HG02610 (cell line): ENCODE results near the gene PSMB5.

Experiments
- ATAC-seq: cut with Tn5 transposase; IDR thresholded peaks from one replicate; pipeline ENCODE4 v1.9.1; 2021; ENCODE audit warnings: mild to moderate bottlenecking, moderate library complexity; ENCODE audit not compliant: unreplicated experiment

Gene PSMB5

GRCh38 chr14:23045419-23046357 lies 11.0 kb upstream of the PSMB5 start:
- no peak for ATAC-seq

DNA sequence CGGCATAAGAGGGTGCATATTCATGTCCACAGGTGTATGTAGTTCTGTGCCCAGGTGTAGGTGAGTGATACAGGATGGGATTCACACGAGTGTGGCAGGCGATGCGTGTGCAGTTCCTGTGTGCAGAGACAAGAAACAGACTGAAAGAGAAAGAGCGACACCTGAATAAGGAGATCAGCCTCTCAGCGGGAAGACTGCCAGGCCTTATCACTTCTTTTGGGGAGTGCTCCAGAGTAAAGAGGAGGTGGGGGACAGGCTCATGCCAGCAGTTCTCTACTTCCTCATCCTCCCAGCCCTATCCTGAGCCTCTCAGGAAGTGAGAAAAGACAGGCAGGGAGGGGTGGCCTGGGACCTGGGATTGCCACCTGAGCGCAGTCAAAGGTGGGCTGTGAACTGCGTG lies 10.1 kb upstream of the PSMB5 start:
- no peak for ATAC-seq

- no peak for ATAC-seq
Observed at GRCh38 chr14:23043754-23044153, 9.1 kb upstream of the PSMB5 start.

GRCh38 chr14:23043145-23043544 lies 8.4 kb upstream of the PSMB5 start:
- no peak for ATAC-seq

- no peak for ATAC-seq
Observed at GRCh38 chr14:23042162-23042965, 7.7 kb upstream of the PSMB5 start, which contains the start of gene PSMB11. TSS of gene PSMB11 (plus strand) at chr14:23042212. CDS start at chr14:23042226, 14 bp downstream.

GRCh38 chr14:23041729-23042128 lies 7.0 kb upstream of the PSMB5 start:
- ATAC-seq, result no peak

DNA sequence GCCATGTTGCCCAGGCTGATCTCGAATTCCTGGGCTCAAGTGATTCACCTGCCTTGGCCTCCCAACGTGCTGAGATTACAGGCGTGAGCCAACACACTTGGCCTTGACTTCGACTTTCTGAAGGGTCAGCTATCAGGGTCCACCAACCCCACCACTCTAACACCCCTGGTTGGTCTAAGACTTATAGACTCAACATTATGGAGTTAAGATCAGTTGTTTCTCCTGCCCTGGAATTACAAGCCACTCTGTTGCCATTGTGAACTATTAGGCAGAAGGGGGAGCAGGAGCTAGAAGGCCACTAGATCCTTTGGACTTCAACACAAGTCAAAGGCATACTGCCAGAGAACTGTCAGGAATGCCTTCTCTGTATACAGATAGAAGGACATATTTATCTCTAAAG lies 5.4 kb upstream of the PSMB5 start:
- ATAC-seq, result no peak

DNA sequence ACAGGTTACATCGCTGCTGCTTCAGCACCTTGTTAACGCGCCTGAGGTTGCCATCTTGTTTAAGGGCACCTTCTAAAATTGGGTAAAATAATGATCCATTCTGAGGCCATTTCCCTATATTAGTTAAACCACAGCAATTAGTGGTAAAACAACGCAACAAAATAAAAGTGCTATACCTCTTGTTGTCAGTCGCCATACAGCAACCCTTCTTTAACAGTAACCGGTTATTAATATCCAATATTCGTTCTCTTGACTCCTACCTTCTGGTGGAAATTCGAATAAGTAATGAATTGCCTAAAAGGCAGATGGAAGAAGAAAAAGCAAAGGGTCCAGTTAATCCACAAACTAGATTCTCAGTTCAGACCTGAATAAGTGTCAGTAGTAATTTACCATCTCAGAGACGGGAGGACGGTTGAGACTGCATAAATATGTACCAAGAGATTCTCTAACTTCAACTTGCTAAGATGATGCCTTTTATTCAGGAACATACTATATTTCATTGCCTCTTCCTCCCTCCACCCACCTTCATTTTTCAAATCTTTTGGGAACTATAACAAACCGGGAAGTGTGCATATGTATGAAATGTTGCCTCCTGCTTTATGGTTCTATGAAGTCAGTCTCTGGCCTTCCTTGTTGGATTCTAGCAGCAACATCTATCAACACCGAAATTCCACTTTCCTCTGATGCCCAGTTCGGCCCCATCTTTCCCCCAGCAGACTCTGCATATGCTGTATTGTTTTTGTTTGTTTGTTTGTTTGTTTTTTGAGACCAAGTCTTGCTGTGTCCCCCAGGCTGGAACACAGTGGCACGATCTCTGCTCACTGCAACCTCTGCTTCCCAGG lies 824 bp upstream of the PSMB5 start:
- ATAC-seq, result no peak

GRCh38 chr14:23033801-23034497 lies 751 bp downstream of the PSMB5 start:
- ATAC-seq, result peak; percentile 6

DNA sequence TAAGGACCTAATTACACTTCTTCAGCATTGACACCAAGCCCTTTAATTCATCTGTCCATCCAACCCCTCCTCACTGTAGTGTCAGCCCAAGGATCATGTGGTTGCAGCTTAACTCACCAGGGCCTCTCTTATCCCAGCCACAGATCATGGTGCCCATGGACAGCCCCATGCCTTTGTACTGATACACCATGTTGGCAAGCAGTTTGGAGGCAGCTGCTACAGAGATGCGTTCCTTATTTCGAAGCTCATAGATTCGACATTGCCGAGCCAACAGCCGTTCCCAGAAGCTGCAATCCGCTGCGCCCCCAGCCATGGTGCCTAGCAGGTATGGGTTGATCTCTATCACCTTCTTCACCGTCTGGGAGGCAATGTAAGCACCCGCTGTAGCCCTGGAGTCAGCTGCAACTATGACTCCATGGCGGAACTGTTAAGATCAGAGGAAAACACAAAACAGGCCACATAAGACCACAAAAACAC lies 1.4 kb downstream of the PSMB5 start:
- ATAC-seq, result no peak

- ATAC-seq, result no peak
Observed at GRCh38 chr14:23030936-23031335, 3.8 kb downstream of the PSMB5 start.

- ATAC-seq, result no peak
Observed at GRCh38 chr14:23028799-23029198, 5.9 kb downstream of the PSMB5 start.

DNA sequence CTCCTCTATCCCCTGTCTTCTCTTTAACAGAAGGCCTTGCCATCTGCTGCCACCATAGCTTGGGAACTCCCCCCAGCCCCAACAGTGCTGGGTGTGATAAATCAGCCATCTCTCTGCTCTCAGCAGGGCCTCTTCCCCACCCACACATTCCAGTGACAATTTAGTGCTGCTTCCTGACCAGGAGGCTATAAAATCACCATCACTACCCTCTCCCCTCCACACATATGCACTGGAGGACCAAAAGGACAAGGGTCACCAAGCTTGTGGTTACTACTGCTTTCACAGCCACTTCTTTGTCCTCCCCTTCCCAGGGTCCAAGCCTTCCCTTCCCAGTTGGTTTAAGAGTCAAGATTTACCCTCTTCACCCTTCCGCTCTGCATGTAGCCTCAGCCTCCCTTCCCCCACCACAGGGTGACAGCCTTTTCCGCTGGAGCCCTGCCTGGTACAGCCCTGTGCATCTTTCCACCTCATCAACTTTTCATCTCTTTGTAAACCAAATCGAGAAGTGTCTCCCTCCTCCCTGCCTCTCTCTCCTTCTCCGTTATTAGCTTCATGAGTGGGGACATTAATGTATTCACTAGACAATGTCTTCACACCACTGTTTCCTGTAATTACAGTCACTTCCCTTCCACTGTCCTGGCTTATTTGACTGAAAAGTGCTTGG lies 9.4 kb downstream of the PSMB5 start:
- ATAC-seq, result no peak

DNA sequence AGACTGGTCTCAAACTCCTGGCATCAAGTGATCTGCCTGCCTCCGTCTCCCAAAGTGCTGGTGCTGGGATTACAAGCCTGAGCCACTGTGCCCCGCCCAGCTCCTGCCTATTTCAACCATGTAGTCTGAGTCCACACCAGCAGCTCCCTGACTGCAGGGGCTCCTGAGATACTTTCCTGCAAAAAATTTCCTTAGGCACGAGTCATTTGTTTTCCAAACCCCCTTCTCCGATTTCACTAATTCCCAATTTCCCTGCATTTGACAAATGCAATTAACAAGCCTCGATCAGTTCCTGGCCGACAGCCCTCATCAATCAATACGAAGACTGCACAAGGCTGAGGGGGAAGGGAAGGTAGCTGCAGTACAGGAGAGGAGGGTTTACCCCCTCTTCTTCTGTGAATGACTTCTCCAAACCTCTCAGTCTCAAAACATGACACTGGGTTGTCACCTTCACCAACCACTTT lies 10.1 kb downstream of the PSMB5 start:
- ATAC-seq, result no peak

- no peak for ATAC-seq
Observed at GRCh38 chr14:23023795-23024152, 10.9 kb downstream of the PSMB5 start.

- ATAC-seq, result no peak
Observed at GRCh38 chr14:23023022-23023794, 11.5 kb downstream of the PSMB5 start.

DNA sequence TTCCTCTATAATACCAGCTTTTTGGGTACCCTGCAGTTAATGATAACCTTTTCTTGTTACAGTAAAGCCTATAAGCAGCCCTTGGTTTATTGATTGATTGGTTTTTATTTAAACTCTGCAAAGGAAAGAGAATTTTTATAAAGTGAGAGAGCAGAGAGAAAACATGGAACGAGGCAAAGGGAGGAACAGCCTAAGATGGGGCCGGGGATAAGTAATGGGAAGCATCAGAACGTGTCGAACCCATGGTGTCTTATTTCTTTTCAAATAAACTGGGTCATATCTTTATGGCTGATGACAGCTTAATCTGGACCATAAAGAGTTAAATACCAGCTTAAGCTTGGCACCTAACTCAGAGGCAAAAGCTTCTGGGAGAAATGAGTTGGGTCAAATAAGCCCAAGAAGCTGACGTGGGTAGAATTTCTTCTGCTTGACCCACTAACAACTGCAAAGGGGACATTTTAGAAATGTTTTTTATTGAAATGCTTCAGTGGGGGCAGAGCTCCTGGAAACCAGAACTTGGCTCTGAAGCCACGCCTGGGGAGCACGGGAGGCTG lies 12.7 kb downstream of the PSMB5 start:
- no peak for ATAC-seq

DNA sequence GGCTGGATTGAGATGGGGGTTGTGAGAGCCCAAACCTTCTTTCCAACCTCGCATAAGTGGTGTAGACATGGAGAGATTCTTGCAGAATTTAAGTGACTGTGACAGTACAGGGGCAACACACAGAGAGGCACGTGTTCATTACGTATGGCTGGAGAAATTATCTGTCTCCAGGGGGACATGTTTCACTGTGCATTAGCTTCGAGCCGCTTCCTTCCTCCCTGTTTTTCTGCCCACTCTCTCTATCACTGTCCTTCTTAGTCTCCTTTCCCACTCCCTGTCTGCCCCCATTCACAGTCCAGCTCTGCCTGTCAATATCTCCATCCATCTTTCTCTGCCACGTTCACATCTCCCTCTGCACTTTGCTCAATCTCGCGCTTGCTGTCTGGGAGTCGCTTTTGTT lies 13.3 kb downstream of the PSMB5 start:
- ATAC-seq, result no peak
